SW480 (cell line): Measurements from ENCODE around the gene MGST2.

Source experiments
- DNase-seq: peaks from one replicate; pipeline ENCODE4 v3.0.0-alpha.2; 2016; ENCODE audit warnings: low spot score

MGST2 gene

GRCh38 chr4:139643042-139643895 is 22.4 kb upstream of the MGST2 start:
- DNase-seq = no peak

GRCh38 chr4:139645458-139645857 is 20.2 kb upstream of the MGST2 start:
- DNase-seq = no peak

GRCh38 chr4:139647184-139647583 is 18.4 kb upstream of the MGST2 start:
- DNase-seq = no peak

GRCh38 chr4:139647952-139648351 is 17.7 kb upstream of the MGST2 start:
- no peak for DNase-seq

- DNase-seq = peak; percentile 66
Measured at GRCh38 chr4:139651282-139652194, 14.1 kb upstream of the MGST2 start.

GRCh38 chr4:139654516-139654915 is 11.1 kb upstream of the MGST2 start:
- no peak for DNase-seq

- peak; percentile 27 for DNase-seq
Measured at GRCh38 chr4:139655116-139655515, 10.5 kb upstream of the MGST2 start.

GRCh38 chr4:139656614-139657486 is 8.8 kb upstream of the MGST2 start:
- DNase-seq = peak; percentile 65

- no peak for DNase-seq
Measured at GRCh38 chr4:139658185-139658584, 7.4 kb upstream of the MGST2 start.

GRCh38 chr4:139658586-139659382 is 6.8 kb upstream of the MGST2 start:
- DNase-seq = no peak

- DNase-seq = no peak
Measured at GRCh38 chr4:139659735-139660424, 5.7 kb upstream of the MGST2 start.

GRCh38 chr4:139660568-139661043 is 5.0 kb upstream of the MGST2 start:
- no peak for DNase-seq

- DNase-seq = no peak
Measured at GRCh38 chr4:139663561-139664138, 2.0 kb upstream of the MGST2 start.

GRCh38 chr4:139664442-139664841 is 1.2 kb upstream of the MGST2 start:
- no peak for DNase-seq

GRCh38 chr4:139665079-139665689 is 435 bp upstream of the MGST2 start:
- DNase-seq = no peak

GRCh38 chr4:139666735-139667281 is 1.2 kb downstream of the MGST2 start:
- DNase-seq = peak; percentile 61

GRCh38 chr4:139668036-139668435 is 2.4 kb downstream of the MGST2 start:
- no peak for DNase-seq

- DNase-seq = no peak
Measured at GRCh38 chr4:139668658-139669201, 3.1 kb downstream of the MGST2 start.

- no peak for DNase-seq
Measured at GRCh38 chr4:139669335-139669734, 3.7 kb downstream of the MGST2 start.
